Keratinocyte (primary cell): ENCODE results near the gene MERTK.

Experiments
- CTCF ChIP-seq, 3 experiments: IDR thresholded peaks in 1 of 3; conservative IDR thresholded peaks in 1 of 3; optimal IDR thresholded peaks in 1 of 3; 2 replicates in 2 of 3; 3 replicates in 1 of 3; pipeline versions ENCODE3 to v1.5.1; 2011; ENCODE audit warnings: low read length in 3 of 3, mild to moderate bottlenecking in 3 of 3, moderate library complexity in 2 of 3, control low read depth in 1 of 3, inconsistent platforms in 1 of 3; ENCODE audit not compliant: insufficient read depth in 2 of 3; ENCODE audit errors: extremely low read depth in 1 of 3
- EZH2 ChIP-seq: IDR thresholded peaks from one replicate; pipeline ENCODE4 v1.6.1; 2012; ENCODE audit warnings: inconsistent platforms, mild to moderate bottlenecking, low read length, moderate library complexity

- TF ChIP-seq CTCF (optimal IDR thresholded peaks at IDR 0.05 in 1 of 3, IDR thresholded peaks at IDR 0.05 in 1 of 3, conservative IDR thresholded peaks at IDR 0.05 in 1 of 3; ENCODE audit: extremely low read depth in 1 of 3, insufficient read depth in 2 of 3, low read length in 3 of 3) (no peak), EZH2 (no peak)
Observed at GRCh38 chr2:111904726-111905474, 6.5 kb downstream of the MERTK start.
